GM18909 (cell line): Measurements from ENCODE around the gene TEX22.

Experiments
- ATAC-seq: cut with Tn5 transposase; IDR thresholded peaks from one replicate; pipeline ENCODE4 v1.9.1; 2021; ENCODE audit warnings: mild to moderate bottlenecking; ENCODE audit not compliant: unreplicated experiment, poor library complexity

Gene TEX22

GRCh38 chr14:105418269-105419194 is 20.2 kb downstream of the TEX22 start:
- no peak for ATAC-seq

GRCh38 chr14:105419195-105420091 is 21.1 kb downstream of the TEX22 start, which contains the start of gene MTA1:
Gene MTA1, plus strand, starts transcription at chr14:105419827. Its CDS starts 209 bp downstream, at chr14:105420036.
- ATAC-seq: no peak

DNA sequence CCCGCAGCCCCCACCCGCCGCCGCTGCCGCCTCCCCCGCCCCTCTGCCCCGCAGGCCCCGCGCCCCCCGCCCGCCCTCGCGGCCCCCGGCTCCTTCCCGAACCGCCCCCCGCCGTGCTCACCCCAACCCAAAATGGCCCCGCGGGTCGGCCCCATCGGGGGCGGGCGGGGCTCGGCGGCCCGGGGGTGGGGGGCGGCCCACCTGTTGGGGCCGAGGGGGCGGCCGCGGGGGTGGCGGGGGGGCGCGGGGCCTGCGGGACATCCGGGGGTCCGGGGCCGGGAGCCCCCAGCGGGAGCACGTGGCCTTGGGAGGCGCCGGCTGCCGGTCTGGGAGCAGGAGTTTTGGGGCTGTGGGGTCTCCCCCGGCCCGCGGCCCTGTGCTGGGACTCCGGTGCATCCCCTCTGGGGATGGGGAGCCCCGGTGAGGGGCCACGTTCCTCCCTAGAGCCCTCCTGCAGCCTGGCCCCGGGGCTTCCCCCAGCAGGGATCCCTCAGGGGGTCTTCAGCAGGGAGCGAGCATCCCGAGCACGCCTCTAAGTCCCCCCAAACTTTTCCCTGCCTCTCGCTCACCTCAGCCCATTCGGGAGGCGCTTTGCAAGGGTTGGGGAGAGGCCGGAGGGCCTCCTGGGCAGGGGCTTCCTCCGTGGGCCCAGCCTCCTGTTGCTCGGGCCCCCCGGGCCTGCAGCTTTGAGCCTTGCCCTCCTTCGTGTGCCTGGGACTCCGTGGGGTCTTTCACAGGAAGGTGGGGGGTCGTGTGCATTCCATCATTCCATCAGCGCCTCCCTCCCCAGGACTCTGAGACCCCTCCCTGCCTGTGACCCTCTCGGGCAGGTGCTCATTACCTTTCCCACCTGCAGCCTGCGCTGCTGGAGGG is 22.0 kb downstream of the TEX22 start:
- no peak for ATAC-seq

DNA sequence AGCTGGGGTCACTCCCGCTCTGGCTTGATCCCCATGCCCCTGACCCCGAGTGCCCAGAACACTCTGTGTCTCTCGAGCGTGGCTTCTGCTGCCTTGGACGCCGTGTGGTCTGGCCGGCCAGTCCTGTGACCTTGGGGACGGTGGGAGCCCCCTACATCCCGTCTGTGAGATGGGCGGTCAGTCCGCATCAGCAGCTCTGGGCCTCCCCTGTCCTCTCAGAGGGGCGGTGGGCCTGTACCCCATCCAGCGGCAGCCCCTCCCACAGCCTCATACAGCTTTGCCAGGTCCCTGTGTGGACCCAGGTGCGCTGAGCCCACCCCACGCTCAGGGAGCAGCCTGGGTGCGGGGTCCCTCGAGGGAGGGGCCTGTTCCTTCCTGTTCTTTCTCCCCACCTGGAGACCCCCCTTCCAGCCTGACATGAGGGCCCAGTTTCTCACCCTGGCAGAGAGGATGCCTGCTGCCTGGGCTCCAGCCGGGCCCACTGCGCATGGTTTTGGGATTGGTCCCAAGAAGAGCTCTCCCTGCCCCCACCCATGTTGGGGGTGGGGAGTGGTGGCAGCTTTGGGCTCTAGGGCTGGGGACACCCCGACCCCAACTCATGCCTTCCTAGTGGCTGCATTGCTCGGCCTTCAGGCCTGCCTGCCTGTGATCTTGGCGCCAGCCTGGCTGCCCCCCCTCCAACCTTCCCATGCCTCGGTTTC is 22.8 kb downstream of the TEX22 start:
- no peak for ATAC-seq

GRCh38 chr14:105421723-105422615 is 23.6 kb downstream of the TEX22 start:
- ATAC-seq: no peak

- ATAC-seq: no peak
Measured at GRCh38 chr14:105422695-105423487, 24.6 kb downstream of the TEX22 start.

DNA sequence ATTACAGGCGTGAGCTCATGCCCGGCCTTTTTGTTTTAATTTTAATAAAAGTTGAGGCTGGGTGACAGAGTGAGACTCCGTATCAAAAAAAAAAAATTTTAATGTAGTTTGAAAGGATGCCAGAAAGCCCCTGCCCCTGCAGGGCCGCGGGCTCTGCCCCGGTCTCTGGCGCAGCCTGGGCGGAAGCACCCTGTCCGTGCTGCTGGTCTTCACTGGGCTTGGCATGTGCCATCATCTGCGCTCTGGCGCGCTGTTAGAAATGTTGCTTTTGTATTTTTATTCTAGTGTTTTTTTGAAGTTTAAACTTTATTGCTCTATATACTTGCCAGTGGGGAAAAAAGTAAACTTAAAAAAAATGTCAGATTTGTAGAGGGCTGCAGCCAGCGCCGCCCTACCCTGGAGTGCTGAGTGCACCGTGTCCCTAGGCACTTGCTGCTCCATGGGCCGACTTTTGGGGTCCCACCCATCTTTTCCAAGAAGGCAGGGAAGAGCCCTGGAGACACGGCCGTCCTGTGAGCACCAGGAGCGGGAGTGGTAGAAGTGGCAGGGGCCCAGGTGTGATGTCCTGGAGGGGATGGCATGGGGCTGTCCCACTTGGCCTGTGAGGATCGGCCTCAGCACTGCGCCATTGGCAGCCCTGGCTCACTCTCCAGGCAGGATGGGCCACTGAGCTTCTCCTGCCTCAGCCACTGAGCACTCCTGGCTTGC is 25.3 kb downstream of the TEX22 start:
- no peak for ATAC-seq

DNA sequence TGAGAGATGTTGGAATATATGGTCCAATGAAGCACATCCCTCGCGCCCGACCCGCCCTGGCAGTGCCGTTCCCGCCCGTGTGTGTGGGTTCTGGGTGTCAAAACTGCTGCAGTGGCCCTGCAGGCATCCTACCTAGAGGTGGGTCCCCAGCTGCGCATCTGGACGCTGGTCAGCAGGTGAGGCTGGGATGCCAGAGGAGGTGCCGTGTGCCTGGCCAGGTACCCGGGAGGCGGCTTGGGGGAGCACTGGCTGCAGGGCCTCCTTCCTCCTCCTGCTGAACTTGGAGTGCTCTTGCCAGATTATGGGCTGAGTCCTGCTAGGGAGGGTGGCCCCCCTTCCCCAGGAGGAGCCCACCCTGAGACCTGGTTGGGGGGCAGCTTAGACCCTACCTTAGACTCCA is 26.5 kb downstream of the TEX22 start:
- ATAC-seq: no peak

- ATAC-seq: no peak
Measured at GRCh38 chr14:105425823-105426247, 27.5 kb downstream of the TEX22 start.

DNA sequence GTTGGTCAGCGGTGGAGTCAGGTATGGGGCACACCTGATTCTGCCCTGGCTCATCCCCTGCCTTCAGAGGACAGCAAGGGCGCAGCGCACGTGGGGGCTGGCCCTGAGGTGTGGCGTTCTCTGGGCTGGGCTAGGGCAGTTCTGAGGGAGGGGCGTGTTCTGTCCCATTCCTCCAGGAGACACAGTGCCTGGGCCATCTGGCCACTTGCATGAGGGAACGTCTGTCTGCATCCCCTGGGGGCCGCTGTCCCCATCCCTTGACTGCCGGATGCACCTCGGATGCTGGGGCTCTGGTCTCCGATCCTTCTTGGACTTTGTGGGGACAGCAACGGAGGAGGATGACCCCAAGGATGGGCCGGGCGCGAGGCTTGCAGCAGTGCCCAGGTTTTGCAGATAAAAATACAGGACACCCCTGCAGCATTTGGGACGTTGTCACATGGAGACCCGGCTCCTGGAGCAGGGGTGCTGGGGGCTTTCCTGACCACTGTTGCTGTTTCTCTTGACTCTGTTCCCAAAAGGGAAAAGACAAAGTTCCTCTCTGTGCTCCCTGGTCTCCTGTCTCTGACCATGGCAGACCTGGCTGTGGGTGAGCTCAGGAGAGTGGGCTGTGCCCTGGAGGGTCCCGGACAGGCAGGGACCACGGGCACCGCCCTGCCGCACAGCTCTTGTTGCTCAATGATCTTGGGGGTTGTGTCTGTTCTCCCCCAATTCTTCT is 28.2 kb downstream of the TEX22 start:
- ATAC-seq: no peak

GRCh38 chr14:105427412-105427811 is 29.1 kb downstream of the TEX22 start:
- no peak for ATAC-seq

DNA sequence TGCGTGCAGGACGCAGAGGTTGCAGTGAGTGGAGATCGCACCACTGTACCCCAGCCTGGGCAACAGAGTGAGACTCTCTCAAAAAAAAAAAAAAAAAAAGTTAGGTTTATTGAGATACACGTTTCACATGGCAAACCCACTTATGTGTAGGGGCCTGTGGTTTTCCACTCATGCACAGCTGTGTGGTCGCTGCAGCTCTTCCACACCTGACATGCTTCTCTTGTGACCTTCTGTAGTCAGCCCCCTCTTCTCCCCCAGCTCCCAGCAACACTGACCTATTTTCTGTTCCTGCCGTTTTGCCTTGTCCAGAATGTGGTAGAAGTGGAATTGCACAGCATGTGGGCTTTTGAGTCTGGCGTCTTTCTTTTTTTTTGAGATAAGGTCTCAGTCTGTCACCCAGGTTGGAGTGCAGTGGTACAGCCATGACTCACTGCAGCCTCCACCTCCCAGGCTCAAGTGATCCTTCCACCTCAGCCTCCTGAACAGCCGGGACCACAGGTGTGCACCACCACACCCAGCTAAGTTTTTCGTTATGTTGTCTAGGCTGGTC is 29.7 kb downstream of the TEX22 start:
- no peak for ATAC-seq

GRCh38 chr14:105430042-105430441 is 31.7 kb downstream of the TEX22 start:
- ATAC-seq: no peak

DNA sequence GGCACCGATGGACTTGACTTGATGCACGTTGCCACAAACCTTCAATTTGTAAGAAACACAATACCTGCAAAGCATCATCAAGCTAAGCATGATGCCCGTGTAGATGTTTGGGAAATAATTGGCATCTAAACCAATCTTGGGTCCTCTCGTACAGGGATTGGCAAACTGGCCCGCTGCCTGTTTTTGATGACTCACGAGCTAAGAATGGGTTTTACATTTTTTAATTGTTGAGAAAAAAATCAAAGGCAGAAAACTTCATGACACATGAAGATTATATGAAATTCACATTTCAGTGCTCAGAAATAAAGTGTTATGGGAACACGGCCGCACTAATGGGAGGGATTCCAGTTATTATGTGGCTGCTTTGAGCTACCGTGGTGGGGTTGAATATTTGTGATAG is 32.2 kb downstream of the TEX22 start:
- ATAC-seq: no peak

DNA sequence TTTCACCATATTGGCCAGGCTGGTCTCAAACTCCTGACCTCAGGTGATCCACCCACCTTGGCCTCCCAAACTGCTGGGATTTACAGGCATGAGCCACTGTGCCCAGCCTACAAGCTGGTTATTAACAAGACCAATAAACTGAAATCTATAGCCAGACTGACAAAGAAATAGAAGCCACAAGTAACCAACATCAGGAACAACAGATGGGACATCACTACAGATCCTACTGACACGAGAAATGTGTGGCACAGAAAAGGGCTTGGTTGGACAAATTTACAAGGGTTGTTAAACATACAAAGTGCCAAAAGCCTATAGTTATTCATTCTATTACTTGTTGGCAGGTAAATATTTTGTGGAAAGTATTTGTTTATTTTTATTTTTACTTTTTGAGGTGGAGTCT is 32.9 kb downstream of the TEX22 start:
- no peak for ATAC-seq

- no peak for ATAC-seq
Measured at GRCh38 chr14:105432657-105433056, 34.3 kb downstream of the TEX22 start.
